Sigmoid colon (tissue), 7 donors: ENCODE results near the gene KCNJ6. TPM values are rescaled to one million over a fixed set of nuclear protein-coding genes. Genes with fewer than 3 reads are reported as not detected.

Experiments used
- DNase-seq: peaks from one replicate; pipeline ENCODE4 v3.0.0-alpha.2; 2019
- H3K27ac ChIP-seq, 4 donors: fragments of 200-600 bp; sonication (generic); one replicate each; pipeline ENCODE4 v1.5.1; 2016 to 2019; ENCODE audit warnings: mild to moderate bottlenecking in 1 of 4
- H3K27me3 ChIP-seq, 3 donors: fragments of 200-600 bp; sonication (generic); one replicate each; pipeline ENCODE4 v1.5.1; 2019; ENCODE audit warnings: mild to moderate bottlenecking in 1 of 3
- H3K36me3 ChIP-seq, 4 donors: fragments of 200-600 bp; sonication (generic); one replicate each; pipeline ENCODE4 v1.5.1; 2016 to 2019
- H3K4me1 ChIP-seq, 4 donors: fragments of 200-600 bp; sonication (generic); one replicate each; pipeline ENCODE4 v1.5.1; 2017 to 2019
- H3K4me3 ChIP-seq, 4 donors: fragments of 200-600 bp; sonication (generic); one replicate each; pipeline ENCODE4 v1.5.1; 2017 to 2019; ENCODE audit warnings: mild to moderate bottlenecking in 2 of 4, moderate library complexity in 1 of 4
- H3K9me3 ChIP-seq, 4 donors: fragments of 200-600 bp in 3 of 4; sonication (generic) in 3 of 4; one replicate each; pipeline versions ENCODE4 v1.5.1 to v1.6.1; 2013 to 2019
- EP300 ChIP-seq, 4 donors: sonication (generic); formaldehyde crosslinking; IDR thresholded peaks; one replicate each; pipeline ENCODE4 v1.6.1; 2017; ENCODE audit warnings: antibody characterized with exemption in 4 of 4
- POLR2A ChIP-seq, 2 donors: fragments of 450-650 bp; IDR thresholded peaks; one replicate each; pipeline ENCODE4 v1.6.1; 2016; ENCODE audit warnings: antibody characterized with exemption in 2 of 2, mild to moderate bottlenecking in 2 of 2, moderate library complexity in 2 of 2
- POLR2AphosphoS5 ChIP-seq, 4 donors: sonication (generic); formaldehyde crosslinking; IDR thresholded peaks; one replicate each; pipeline ENCODE4 v1.6.1; 2017; ENCODE audit warnings: antibody characterized with exemption in 4 of 4
- WGBS, 2 donors: extraction: QIAGEN DNeasy Blood & Tissue Kit; methylation state at CpG; one replicate each; pipeline ENCODE4 v1.1.7; 2013; 5-methylcytosine and 5-hydroxymethylcytosine counted together
- intact Hi-C: fragments of 100-400 bp; cut with DNase I; formaldehyde crosslinking; loops from one replicate; pipeline ENCODE4 v1.15.1; 2023
- polyA plus RNA-seq, 3 donors: library from polyadenylated mRNA; stranded (reverse); fragments of 200-250 nt; gene quantifications; one replicate each; pipeline ENCODE4 v1.2.3, GENCODE V29; 2013
- total RNA-seq, 4 donors: library from RNA; depleted of rRNA; stranded (reverse); fragments of >200 nt; gene quantifications; one replicate each; pipeline ENCODE4 v1.1.0, GENCODE V29; 2016
- TF ChIP-seq, protein P1 (sequence below), 4 experiments: fragments of 450-650 bp in 3 of 4; fragments of 200-600 bp in 1 of 4; IDR thresholded peaks; one replicate each; pipeline ENCODE4 v1.5.1; 2016 to 2019; ENCODE audit warnings: antibody characterized with exemption in 4 of 4, mild to moderate bottlenecking in 3 of 4, moderate library complexity in 2 of 4
- donor health status: healthy with polysubstance abuse.
- donor health status: Bipolar disorder and iron deficiency.
- donor health status: healthy.

Gene KCNJ6
- total and polyA plus RNA-seq, 7 donors = under 0.01 to 0.04 (median under 0.01) TPM; not detected in 2

DNA sequence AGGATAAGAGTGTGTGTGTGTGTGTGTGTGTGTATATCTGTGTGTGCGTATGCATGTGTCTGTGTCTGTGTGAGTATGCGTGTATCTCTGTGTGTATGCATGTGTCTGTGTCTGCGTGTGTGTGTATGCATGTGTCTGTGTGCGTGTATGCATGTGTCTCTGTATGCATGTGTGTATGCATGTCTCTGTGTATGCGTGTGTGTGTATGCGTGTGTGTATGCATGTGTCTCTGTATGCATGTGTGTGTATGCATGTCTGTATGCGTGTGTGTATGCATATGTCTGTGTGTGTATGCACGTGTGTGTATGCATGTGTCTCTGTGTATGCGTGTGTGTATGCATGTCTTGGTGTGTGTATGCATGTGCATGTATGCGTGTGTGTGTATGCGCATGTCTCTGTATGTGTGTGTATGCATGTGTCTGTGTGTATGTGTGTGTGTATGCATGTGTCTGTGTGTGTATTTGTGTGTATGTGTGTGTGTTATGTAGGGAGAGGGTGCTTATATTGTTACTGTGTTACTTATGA, 301.8 kb downstream of the KCNJ6 start:
- intact Hi-C loops = no loop called here
- Histone ChIP-seq H3K9me3 (peaks cover 0 to 4% (median 0%) of the 10 kb centered on the region in 4 donors), H3K4me3 (no peak overlapping the region), H3K27ac (no peak overlapping the region), H3K4me1 (no peaks in the 10 kb centered on the region), H3K27me3 (no peaks in the 10 kb centered on the region), H3K36me3 (no peaks in the 10 kb centered on the region)
- DNase-seq = no peak
- no peak for TF ChIP-seq POLR2AphosphoS5 (IDR thresholded peaks at IDR 0.05)
- TF ChIP-seq, protein P1, sequence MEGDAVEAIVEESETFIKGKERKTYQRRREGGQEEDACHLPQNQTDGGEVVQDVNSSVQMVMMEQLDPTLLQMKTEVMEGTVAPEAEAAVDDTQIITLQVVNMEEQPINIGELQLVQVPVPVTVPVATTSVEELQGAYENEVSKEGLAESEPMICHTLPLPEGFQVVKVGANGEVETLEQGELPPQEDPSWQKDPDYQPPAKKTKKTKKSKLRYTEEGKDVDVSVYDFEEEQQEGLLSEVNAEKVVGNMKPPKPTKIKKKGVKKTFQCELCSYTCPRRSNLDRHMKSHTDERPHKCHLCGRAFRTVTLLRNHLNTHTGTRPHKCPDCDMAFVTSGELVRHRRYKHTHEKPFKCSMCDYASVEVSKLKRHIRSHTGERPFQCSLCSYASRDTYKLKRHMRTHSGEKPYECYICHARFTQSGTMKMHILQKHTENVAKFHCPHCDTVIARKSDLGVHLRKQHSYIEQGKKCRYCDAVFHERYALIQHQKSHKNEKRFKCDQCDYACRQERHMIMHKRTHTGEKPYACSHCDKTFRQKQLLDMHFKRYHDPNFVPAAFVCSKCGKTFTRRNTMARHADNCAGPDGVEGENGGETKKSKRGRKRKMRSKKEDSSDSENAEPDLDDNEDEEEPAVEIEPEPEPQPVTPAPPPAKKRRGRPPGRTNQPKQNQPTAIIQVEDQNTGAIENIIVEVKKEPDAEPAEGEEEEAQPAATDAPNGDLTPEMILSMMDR (IDR thresholded peaks at IDR 0.05) = no peak
- WGBS, 2 donors = 96 to 97% methylated on average over 11 of the region's 11 CpGs

DNA sequence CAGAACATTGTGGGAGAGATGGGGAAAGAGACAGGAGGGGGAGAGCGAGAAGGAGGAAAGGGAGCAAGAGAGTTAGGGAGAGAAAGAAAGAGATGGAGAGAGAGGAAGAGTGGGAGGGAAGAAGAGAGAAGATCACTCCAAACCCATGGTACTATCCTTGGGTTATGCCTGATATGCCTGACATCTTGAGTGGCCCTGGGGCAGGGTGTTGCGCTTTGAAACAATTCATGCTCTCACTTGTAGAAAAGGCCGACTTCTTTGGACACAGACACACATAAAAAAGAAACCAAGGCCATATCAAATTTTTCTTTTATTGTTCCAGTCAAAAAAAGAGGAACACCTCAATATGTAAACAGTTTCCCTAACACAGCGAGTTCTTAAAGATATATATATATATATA, 309.2 kb downstream of the KCNJ6 start:
- H3K27me3 ChIP-seq = no peaks in the 10 kb centered on the region
- WGBS, 2 donors = 60 to 89% methylated on average over 4 of the region's 4 CpGs
- no peak overlapping the region for H3K4me3 ChIP-seq
- H3K9me3 ChIP-seq = no peaks in the 10 kb centered on the region
- no peaks in the 10 kb centered on the region for H3K4me1 ChIP-seq
- no peaks in the 10 kb centered on the region for H3K36me3 ChIP-seq
- intact Hi-C loops = no loop called here
- no peak for TF ChIP-seq POLR2AphosphoS5 (IDR thresholded peaks at IDR 0.05)
- TF ChIP-seq EP300 (IDR thresholded peaks at IDR 0.05) = no peak
- TF ChIP-seq, protein P1 (IDR thresholded peaks at IDR 0.05) = no peak
- TF ChIP-seq POLR2A (IDR thresholded peaks at IDR 0.05) = no peak
- no peak for DNase-seq
- H3K27ac ChIP-seq = no peak overlapping the region

DNA sequence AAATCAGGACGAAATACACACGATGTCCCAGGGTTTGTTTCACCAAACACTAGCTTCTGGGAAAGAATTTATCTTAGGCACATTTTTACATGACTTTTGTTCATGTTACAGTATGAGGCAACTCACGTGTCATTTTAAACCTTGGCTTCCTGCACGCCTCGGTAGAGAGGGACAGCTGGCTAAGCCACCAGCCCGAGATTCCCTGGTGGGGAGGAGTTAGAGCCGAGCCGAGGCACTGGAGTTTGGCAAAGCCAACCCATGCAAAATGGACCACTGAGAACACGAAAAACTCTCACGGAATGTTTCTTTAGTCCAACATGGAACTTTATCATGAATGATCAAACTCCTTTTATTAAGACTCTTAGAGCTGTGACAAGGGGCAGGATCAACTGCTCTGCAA, 309.7 kb downstream of the KCNJ6 start:
- no peak for DNase-seq
- Histone ChIP-seq H3K27ac (no peak overlapping the region), H3K27me3 (no peaks in the 10 kb centered on the region), H3K9me3 (no peaks in the 10 kb centered on the region), H3K4me1 (no peaks in the 10 kb centered on the region), H3K4me3 (no peak overlapping the region), H3K36me3 (no peaks in the 10 kb centered on the region)
- 85 to 86% methylated on average over 10 of the region's 10 CpGs for WGBS, 2 donors
- no peak for TF ChIP-seq POLR2A (IDR thresholded peaks at IDR 0.05)
- no peak for TF ChIP-seq EP300 (IDR thresholded peaks at IDR 0.05)
- TF ChIP-seq POLR2AphosphoS5 (IDR thresholded peaks at IDR 0.05) = no peak
- TF ChIP-seq, protein P1 (IDR thresholded peaks at IDR 0.05) = no peak
- intact Hi-C loops = no loop called here

DNA sequence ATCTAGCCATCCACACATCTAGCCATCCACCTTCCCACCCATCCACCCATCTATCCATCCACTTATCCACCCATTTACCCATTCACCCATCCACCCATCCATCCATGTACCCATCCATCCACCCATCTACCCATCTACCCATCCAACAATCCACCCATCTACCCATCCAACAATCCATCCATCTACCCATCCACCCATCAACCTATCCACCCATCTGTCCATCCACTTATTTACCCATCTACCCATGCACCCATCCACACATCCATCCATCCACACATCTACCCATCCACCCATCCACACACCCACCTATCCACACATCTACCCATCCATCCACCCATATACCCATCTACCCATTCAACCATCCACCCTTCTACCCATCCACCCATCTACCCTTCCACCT, 311.3 kb downstream of the KCNJ6 start:
- Histone ChIP-seq H3K9me3 (no peaks in the 10 kb centered on the region), H3K36me3 (no peaks in the 10 kb centered on the region), H3K27ac (no peak overlapping the region), H3K27me3 (no peaks in the 10 kb centered on the region), H3K4me1 (no peaks in the 10 kb centered on the region), H3K4me3 (no peak overlapping the region)
- DNase-seq = no peak
- intact Hi-C loops = no loop called here
- TF ChIP-seq POLR2A (IDR thresholded peaks at IDR 0.05) (no peak), EP300 (IDR thresholded peaks at IDR 0.05) (no peak), POLR2AphosphoS5 (IDR thresholded peaks at IDR 0.05) (no peak)
- TF ChIP-seq, protein P1 (IDR thresholded peaks at IDR 0.05) = no peak

GRCh38 chr21:37603129-37603528, 313.1 kb downstream of the KCNJ6 start:
- DNase-seq = no peak
- no peaks in the 10 kb centered on the region for H3K4me1 ChIP-seq

More at GRCh38 chr21:37603129-37603528, 313.1 kb downstream of the KCNJ6 start:
- TF ChIP-seq, protein P1 (IDR thresholded peaks at IDR 0.05) = no peak
- TF ChIP-seq EP300 (IDR thresholded peaks at IDR 0.05) (no peak), POLR2AphosphoS5 (IDR thresholded peaks at IDR 0.05) (no peak), POLR2A (IDR thresholded peaks at IDR 0.05) (no peak)
- H3K27me3 ChIP-seq = no peaks in the 10 kb centered on the region
- H3K4me3 ChIP-seq = no peak overlapping the region
- intact Hi-C loops = no loop called here
- H3K27ac ChIP-seq = no peak overlapping the region
- H3K9me3 ChIP-seq = no peaks in the 10 kb centered on the region
- 73 to 85% methylated on average over 2 of the region's 2 CpGs for WGBS, 2 donors
- no peaks in the 10 kb centered on the region for H3K36me3 ChIP-seq
